Right lobe of liver (tissue), 6 donors: ENCODE data around the gene SKIC8. TPM values are rescaled to one million over a fixed set of nuclear protein-coding genes. Genes with fewer than 3 reads are reported as not detected.

Experiments
- ATAC-seq, 4 donors: fragments of 200-7000 bp; cut with Tn5 transposase; one replicate each; pipeline ENCODE4 v1.9.1; 2020; ENCODE audit warnings: mild to moderate bottlenecking in 4 of 4, moderate library complexity in 4 of 4
- DNase-seq, 3 donors: peaks; one replicate each; pipeline ENCODE4 v3.0.0-alpha.2; 2020
- H3K27ac ChIP-seq, 3 donors: fragments of 200-600 bp; one replicate each; pipeline ENCODE4 v1.8.0; 2022
- H3K27me3 ChIP-seq, 2 donors: fragments of 200-600 bp; one replicate each; pipeline ENCODE4 v1.8.0; 2022
- H3K36me3 ChIP-seq, 4 donors: fragments of 200-600 bp; sonication (generic) in 1 of 4; one replicate each; pipeline versions ENCODE4 v1.5.1 to v1.8.0; 2017 to 2022; ENCODE audit warnings: control low read depth in 1 of 4
- H3K4me1 ChIP-seq, 4 donors: fragments of 200-600 bp; sonication (generic) in 1 of 4; one replicate each; pipeline versions ENCODE4 v1.5.1 to v1.8.0; 2017 to 2022; ENCODE audit warnings: control low read depth in 1 of 4
- H3K4me3 ChIP-seq, 3 donors: fragments of 200-600 bp; one replicate each; pipeline ENCODE4 v1.8.0; 2022
- H3K9me3 ChIP-seq, 4 donors: fragments of 200-600 bp; sonication (generic) in 1 of 4; one replicate each; pipeline versions ENCODE4 v1.5.1 to v1.8.0; 2017 to 2022; ENCODE audit warnings: control low read depth in 1 of 4
- POLR2A ChIP-seq: fragments of 450-650 bp; IDR thresholded peaks from one replicate; pipeline ENCODE4 v1.6.1; 2017; ENCODE audit warnings: antibody characterized with exemption, mild to moderate bottlenecking
- WGBS: methylation state at CpG from one replicate; pipeline ENCODE4 v1.1.6; 2018; ENCODE audit warnings: low coverage, low lambda C conversion rate; ENCODE audit not compliant: insufficient coverage; ENCODE audit errors: missing lambda C conversion rate; 5-methylcytosine and 5-hydroxymethylcytosine counted together
- intact Hi-C, 2 donors: fragments of 100-400 bp; cut with DNase I; formaldehyde crosslinking; loops; one replicate each; pipeline versions ENCODE4 v1.11.2 to v1.14.1; 2022
- total RNA-seq, 6 experiments: library from RNA; depleted of rRNA in 2 of 6; stranded (reverse); fragments of >200 nt in 2 of 6; fragmentation: NEBNext Ultra II Directional in 3 of 6; extraction: Animal tissue kit (Norgen Biotek cat#: 25700) in 3 of 6; gene quantifications; one replicate each; pipeline versions ENCODE4 v1.1.0 to v1.2.4, GENCODE V29; 2016 to 2023
- TF ChIP-seq, protein P1 (sequence below), 4 donors: fragments of 200-600 bp in 3 of 4; fragments of 450-650 bp in 1 of 4; IDR thresholded peaks; one replicate each; pipeline versions ENCODE4 v1.5.1 to v1.8.0; 2016 to 2022; ENCODE audit warnings: antibody characterized with exemption in 4 of 4, mild to moderate bottlenecking in 2 of 4
- donor health status: DM: no; HTN: yes; CAD: no.
- donor health status: DM: no; HTN: no; CAD: no.
- donor health status: DM: no; HTN: no; CAD: no.
- donor health status: DM: no; HTN: yes; CAD: no.
- donor health status: DM: no; HTN: yes; CAD: no.

SKIC8 gene
- total RNA-seq, 6 experiments from 2014 or later, result 21.7 to 30.3 (median 23.0) TPM

- WGBS, result 57% methylated on average over 1 of the region's 7 CpGs
- H3K27me3 ChIP-seq, result no peaks in the 10 kb centered on the region
- H3K4me3 ChIP-seq, result no peak overlapping the region
- peak in 1 of 4 donors; percentile 13 for ATAC-seq
- intact Hi-C loops, result no loop called here
- H3K4me1 ChIP-seq, result peaks cover 0 to 3% (median 0%) of the 10 kb centered on the region in 4 donors
- H3K27ac ChIP-seq, result no peak overlapping the region
- TF ChIP-seq, protein P1, sequence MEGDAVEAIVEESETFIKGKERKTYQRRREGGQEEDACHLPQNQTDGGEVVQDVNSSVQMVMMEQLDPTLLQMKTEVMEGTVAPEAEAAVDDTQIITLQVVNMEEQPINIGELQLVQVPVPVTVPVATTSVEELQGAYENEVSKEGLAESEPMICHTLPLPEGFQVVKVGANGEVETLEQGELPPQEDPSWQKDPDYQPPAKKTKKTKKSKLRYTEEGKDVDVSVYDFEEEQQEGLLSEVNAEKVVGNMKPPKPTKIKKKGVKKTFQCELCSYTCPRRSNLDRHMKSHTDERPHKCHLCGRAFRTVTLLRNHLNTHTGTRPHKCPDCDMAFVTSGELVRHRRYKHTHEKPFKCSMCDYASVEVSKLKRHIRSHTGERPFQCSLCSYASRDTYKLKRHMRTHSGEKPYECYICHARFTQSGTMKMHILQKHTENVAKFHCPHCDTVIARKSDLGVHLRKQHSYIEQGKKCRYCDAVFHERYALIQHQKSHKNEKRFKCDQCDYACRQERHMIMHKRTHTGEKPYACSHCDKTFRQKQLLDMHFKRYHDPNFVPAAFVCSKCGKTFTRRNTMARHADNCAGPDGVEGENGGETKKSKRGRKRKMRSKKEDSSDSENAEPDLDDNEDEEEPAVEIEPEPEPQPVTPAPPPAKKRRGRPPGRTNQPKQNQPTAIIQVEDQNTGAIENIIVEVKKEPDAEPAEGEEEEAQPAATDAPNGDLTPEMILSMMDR (IDR thresholded peaks at IDR 0.05), result no peak
- no peak for TF ChIP-seq POLR2A
- no peaks in the 10 kb centered on the region for H3K36me3 ChIP-seq
- DNase-seq, result no peak
- H3K9me3 ChIP-seq, result no peaks in the 10 kb centered on the region
Measured at GRCh38 chr15:78263351-78263781, 36.0 kb downstream of the SKIC8 start.

GRCh38 chr15:78261062-78261461, 38.3 kb downstream of the SKIC8 start:
- Histone ChIP-seq H3K9me3 (no peaks in the 10 kb centered on the region), H3K36me3 (no peaks in the 10 kb centered on the region), H3K4me3 (no peak overlapping the region), H3K4me1 (peaks cover 0 to 3% (median 0%) of the 10 kb centered on the region in 4 donors), H3K27ac (no peak overlapping the region), H3K27me3 (no peaks in the 10 kb centered on the region)
- 80% methylated on average over 3 of the region's 3 CpGs for WGBS
- no peak for DNase-seq
- no peak for ATAC-seq
- intact Hi-C loops, result no loop called here
- no peak for TF ChIP-seq POLR2A
- TF ChIP-seq, protein P1 (IDR thresholded peaks at IDR 0.05), result no peak

GRCh38 chr15:78260489-78260888, 38.9 kb downstream of the SKIC8 start:
- intact Hi-C loops, result no loop called here
- H3K27me3 ChIP-seq, result no peaks in the 10 kb centered on the region

DNA sequence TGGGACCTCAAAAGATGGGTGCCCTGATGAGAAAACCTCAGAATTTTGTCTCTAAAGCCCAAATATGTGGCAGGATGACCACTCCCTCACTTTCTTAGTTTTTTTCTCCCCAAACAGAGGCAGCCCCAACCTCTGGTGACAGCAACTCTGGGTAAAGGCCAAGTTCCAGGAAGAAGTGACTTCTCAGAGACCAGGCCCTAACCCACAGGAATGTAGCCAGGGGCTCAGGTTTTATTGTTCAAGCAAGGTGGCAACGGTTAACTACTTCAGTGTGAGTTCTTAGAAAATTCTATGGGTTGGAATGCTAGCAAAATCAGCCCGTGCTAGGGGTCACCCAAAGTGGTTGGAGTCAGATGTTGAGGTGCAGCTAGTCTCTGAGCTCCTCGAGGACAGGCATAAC, 40.2 kb downstream of the SKIC8 start:
- ATAC-seq, result no peak
- TF ChIP-seq POLR2A, result no peak
- Histone ChIP-seq H3K27ac (no peak overlapping the region), H3K4me1 (no peaks in the 10 kb centered on the region), H3K4me3 (no peak overlapping the region), H3K36me3 (no peaks in the 10 kb centered on the region), H3K9me3 (no peaks in the 10 kb centered on the region), H3K27me3 (no peaks in the 10 kb centered on the region)
- intact Hi-C loops, result no loop called here
- no peak for DNase-seq
- WGBS, result 84% methylated on average over 3 of the region's 3 CpGs

More at GRCh38 chr15:78260489-78260888, 38.9 kb downstream of the SKIC8 start:
- Histone ChIP-seq H3K4me3 (no peak overlapping the region), H3K36me3 (no peaks in the 10 kb centered on the region), H3K4me1 (peaks cover 0 to 3% (median 0%) of the 10 kb centered on the region in 4 donors), H3K9me3 (no peaks in the 10 kb centered on the region), H3K27ac (no peak overlapping the region)
- TF ChIP-seq POLR2A, result no peak
- TF ChIP-seq, protein P1 (IDR thresholded peaks at IDR 0.05), result no peak
- WGBS, result 42% methylated on average over 2 of the region's 2 CpGs
- no peak for DNase-seq
- ATAC-seq, result no peak

GRCh38 chr15:78257681-78258080, 41.7 kb downstream of the SKIC8 start:
- Histone ChIP-seq H3K4me3 (no peak overlapping the region), H3K4me1 (no peaks in the 10 kb centered on the region), H3K36me3 (no peaks in the 10 kb centered on the region), H3K27ac (no peak overlapping the region), H3K27me3 (no peaks in the 10 kb centered on the region), H3K9me3 (no peaks in the 10 kb centered on the region)
- no peak for TF ChIP-seq POLR2A
- TF ChIP-seq, protein P1 (IDR thresholded peaks at IDR 0.05), result no peak
- intact Hi-C loops, result no loop called here
- WGBS, result 82% methylated on average over 3 of the region's 3 CpGs
- DNase-seq, result no peak
- no peak for ATAC-seq
